GM23338 (cell line): ENCODE data around the gene OBSL1. TPM values are rescaled to one million over a fixed set of nuclear protein-coding genes. Genes with fewer than 3 reads are reported as not detected.

ENCODE experiments used
- ATAC-seq: fragments of 200-7000 bp; cut with Tn5 transposase; 3 replicates; pipeline ENCODE4 v1.9.1; 2020
- DNase-seq: peaks from one replicate; pipeline ENCODE4 v3.0.0-alpha.2; 2015; ENCODE audit warnings: low spot score
- H2AFZ ChIP-seq: fragments of 200-600 bp; sonication (generic); 2 replicates; pipeline ENCODE4 v1.8.0; 2016; ENCODE audit warnings: antibody characterized with exemption, mild to moderate bottlenecking, moderate library complexity
- H3F3A ChIP-seq: fragments of 200-600 bp; sonication (generic); replicated peaks from 2 replicates; pipeline ENCODE4 v1.8.0; 2017; ENCODE audit warnings: antibody characterized with exemption, mixed run types, low read depth
- H3K27ac ChIP-seq: fragments of 200-600 bp; sonication (generic); 2 replicates; pipeline ENCODE4 v1.6.1; 2016; ENCODE audit warnings: low read depth
- H3K27me3 ChIP-seq: fragments of 200-600 bp; sonication (generic); 2 replicates; pipeline ENCODE4 v1.8.0; 2016; ENCODE audit warnings: mild to moderate bottlenecking, mixed run types, moderate library complexity; ENCODE audit not compliant: insufficient read depth
- H3K36me3 ChIP-seq: fragments of 200-600 bp; sonication (generic); 2 replicates; pipeline ENCODE4 v1.8.0; 2016; ENCODE audit warnings: mild to moderate bottlenecking; ENCODE audit not compliant: insufficient read depth
- H3K4me1 ChIP-seq: fragments of 200-600 bp; sonication (generic); 2 replicates; pipeline ENCODE4 v1.8.0; 2016; ENCODE audit warnings: mild to moderate bottlenecking, moderate library complexity; ENCODE audit not compliant: insufficient read depth
- H3K4me2 ChIP-seq: fragments of 200-600 bp; sonication (generic); 2 replicates; pipeline ENCODE4 v1.7.1; 2017; ENCODE audit warnings: mixed run types
- H3K4me3 ChIP-seq: fragments of 200-600 bp; sonication (generic); 2 replicates; pipeline ENCODE4 v1.6.1; 2016; ENCODE audit warnings: mixed run types
- H3K79me2 ChIP-seq: fragments of 200-600 bp; sonication (generic); replicated peaks from 2 replicates; pipeline ENCODE4 v1.8.0; 2017; ENCODE audit warnings: mild to moderate bottlenecking; ENCODE audit not compliant: insufficient read depth
- H3K9me2 ChIP-seq: fragments of 200-600 bp; sonication (generic); 2 replicates; pipeline ENCODE4 v1.8.0; 2017; ENCODE audit not compliant: insufficient read depth
- H4K20me1 ChIP-seq: fragments of 200-600 bp; sonication (generic); replicated peaks from 2 replicates; pipeline ENCODE4 v1.8.0; 2017; ENCODE audit warnings: mild to moderate bottlenecking; ENCODE audit not compliant: insufficient read depth
- H3K27ac Mint-ChIP-seq: 2 replicates; pipeline ENCODE4 v1.8.0; 2020; ENCODE audit warnings: inconsistent platforms, mild to moderate bottlenecking, moderate library complexity, mixed read lengths
- H3K27me3 Mint-ChIP-seq: 3 replicates; pipeline ENCODE4 v1.8.0; 2022; ENCODE audit warnings: low read depth, mild to moderate bottlenecking, moderate library complexity, mixed read lengths, inconsistent platforms; ENCODE audit not compliant: insufficient read depth, poor library complexity
- H3K36me3 Mint-ChIP-seq: 3 replicates; pipeline ENCODE4 v1.8.0; 2021; ENCODE audit warnings: low read depth, mild to moderate bottlenecking, inconsistent platforms, moderate library complexity, mixed read lengths
- H3K4me1 Mint-ChIP-seq: 3 replicates; pipeline ENCODE4 v1.8.0; 2020; ENCODE audit warnings: mild to moderate bottlenecking, inconsistent platforms, mixed read lengths
- H3K4me3 Mint-ChIP-seq: 3 replicates; pipeline ENCODE4 v1.8.0; 2021; ENCODE audit warnings: moderate library complexity, mild to moderate bottlenecking, inconsistent platforms, mixed read lengths
- H3K9me3 Mint-ChIP-seq: 3 replicates; pipeline ENCODE4 v1.8.0; 2020; ENCODE audit warnings: moderate library complexity, mild to moderate bottlenecking, inconsistent platforms, mixed read lengths
- CREB1 ChIP-seq: fragments of 250-450 bp; sonication (Bioruptor Pico); IDR thresholded peaks from 2 replicates; pipeline ENCODE4 v1.5.0; 2020; ENCODE audit warnings: low read depth, mild to moderate bottlenecking, moderate library complexity
- EZH2 ChIP-seq: fragments of 200-600 bp; sonication (generic); IDR thresholded peaks from one replicate; pipeline ENCODE4 v1.8.0; 2017; ENCODE audit warnings: antibody characterized with exemption, mild to moderate bottlenecking, low read depth; ENCODE audit not compliant: unreplicated experiment
- NANOG ChIP-seq: IDR thresholded peaks from 2 replicates; pipeline ENCODE4 v1.6.1; 2016; ENCODE audit warnings: antibody characterized with exemption, borderline replicate concordance
- POLR2AphosphoS5 ChIP-seq: IDR thresholded peaks from 2 replicates; pipeline ENCODE4 v1.6.1; 2016; ENCODE audit warnings: antibody characterized with exemption, low read depth
- STAT1 ChIP-seq: IDR thresholded peaks from one replicate; pipeline ENCODE4 v1.6.1; 2016; ENCODE audit warnings: antibody characterized with exemption; ENCODE audit not compliant: unreplicated experiment
- ZNF114 ChIP-seq: fragments of 250-450 bp; sonication (Bioruptor Pico); IDR thresholded peaks from 2 replicates; pipeline ENCODE4 v1.5.0; 2020; ENCODE audit warnings: mild to moderate bottlenecking, moderate library complexity
- ZNF331 ChIP-seq: fragments of 250-450 bp; sonication (Bioruptor Pico); IDR thresholded peaks from 2 replicates; pipeline ENCODE4 v1.5.0; 2020; ENCODE audit warnings: low read depth, mild to moderate bottlenecking, moderate library complexity
- polyA plus RNA-seq: library from polyadenylated mRNA; unstranded; fragments of >200 nt; fragmentation: Nextera tagmentation; extraction: Ambion mirVana; gene quantifications from 2 replicates; pipeline ENCODE4 v1.2.1, GENCODE V29; 2016
- total RNA-seq: library from RNA; depleted of rRNA; stranded (reverse); fragments of >200 nt; shearing (Covaris generic); gene quantifications from 2 replicates; pipeline ENCODE4 v1.2.3, GENCODE V29; 2014
- TF ChIP-seq, protein P1 (sequence below): IDR thresholded peaks from one replicate; pipeline ENCODE4 v1.6.1; 2018; ENCODE audit warnings: antibody characterized with exemption; ENCODE audit not compliant: unreplicated experiment
- TF ChIP-seq, protein P2 (sequence below), 2 experiments: fragments of 200-600 bp in 1 of 2; sonication (generic) in 1 of 2; conservative IDR thresholded peaks; 2 replicates each; pipeline versions ENCODE4 v1.5.1 to v1.6.1; 2016 to 2017; ENCODE audit warnings: antibody characterized with exemption in 2 of 2, low read depth in 2 of 2, mild to moderate bottlenecking in 2 of 2, moderate library complexity in 1 of 2
- TF ChIP-seq, protein P3 (sequence below): fragments of 250-450 bp; sonication (Bioruptor Pico); IDR thresholded peaks from 2 replicates; pipeline ENCODE4 v1.5.0; 2020; ENCODE audit warnings: mild to moderate bottlenecking, moderate library complexity
- TF ChIP-seq, protein P4 (sequence below): IDR thresholded peaks from 2 replicates; pipeline ENCODE4 v1.6.1; 2016; ENCODE audit warnings: antibody characterized with exemption

OBSL1 gene
- total and polyA plus RNA-seq, 2 experiments from 2014 or later, result 94.9 to 207 TPM

DNA sequence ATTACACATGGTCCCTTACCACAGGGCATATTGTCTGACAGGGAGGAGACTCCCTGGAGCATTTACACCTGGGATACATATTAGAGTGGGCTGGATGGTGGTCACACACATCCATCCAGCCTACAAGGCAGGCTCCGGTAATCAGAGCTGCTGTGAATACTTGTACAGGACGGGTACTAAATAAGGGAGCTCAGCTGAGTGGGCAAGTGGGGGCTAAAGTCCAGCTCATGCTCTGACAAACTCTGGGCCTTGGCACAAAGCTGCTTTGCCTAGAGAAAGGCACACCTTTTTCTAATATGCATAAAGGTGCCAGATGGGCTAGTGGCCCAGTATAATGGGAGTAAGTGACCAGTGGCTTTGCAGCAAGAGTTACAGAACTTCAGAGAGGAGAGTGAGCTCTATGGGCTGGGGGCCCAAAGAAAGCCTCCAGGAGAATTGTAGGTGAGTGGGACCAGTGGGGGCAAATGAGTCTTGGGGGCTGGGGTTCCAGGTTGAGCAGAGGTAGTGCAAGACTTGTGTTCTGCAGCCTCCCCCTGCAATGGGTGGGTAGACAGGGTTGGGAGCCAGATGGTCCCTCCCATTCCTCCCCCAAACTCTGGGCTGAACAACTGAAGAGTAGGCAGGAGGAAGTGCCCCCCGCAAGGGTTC lies 25.9 kb downstream of the OBSL1 start:
- ATAC-seq (no peak), DNase-seq (no peak)
- peaks cover 14% of the 10 kb centered on the region for H3K79me2 ChIP-seq
- H3K4me2 ChIP-seq, result peak overlapping the region; percentile 95; the same call in 1 of the 2 replicates
- peaks cover 9% of the 10 kb centered on the region; the same call in 1 of the 2 replicates for H3K27me3 ChIP-seq
- H3K27ac ChIP-seq, result no peak overlapping the region
- peaks cover 12% of the 10 kb centered on the region for H3F3A ChIP-seq
- H3K27ac Mint-ChIP-seq, result no peak overlapping the region
- H4K20me1 ChIP-seq, result peaks cover 18% of the 10 kb centered on the region
- H3K4me3 ChIP-seq, result no peak overlapping the region; the same call in 1 of the 2 replicates
- H3K4me3 Mint-ChIP-seq, result peak overlapping the region; percentile 90; the same call in 2 of the 3 replicates
- H2AFZ ChIP-seq, result no peak overlapping the region
- H3K27me3 Mint-ChIP-seq, result peaks cover 19% of the 10 kb centered on the region
- no peaks in the 10 kb centered on the region for H3K9me2 ChIP-seq
- H3K9me3 Mint-ChIP-seq, result no peaks in the 10 kb centered on the region; the same call in 2 of the 3 replicates
- peaks cover 9% of the 10 kb centered on the region for H3K36me3 ChIP-seq
- peaks cover 9% of the 10 kb centered on the region for H3K4me1 ChIP-seq
- H3K4me1 Mint-ChIP-seq, result peaks cover 20% of the 10 kb centered on the region
- no peak for TF ChIP-seq STAT1
- TF ChIP-seq ZNF331 (CRISPR knock-in tag), result no peak
- TF ChIP-seq, protein P1, sequence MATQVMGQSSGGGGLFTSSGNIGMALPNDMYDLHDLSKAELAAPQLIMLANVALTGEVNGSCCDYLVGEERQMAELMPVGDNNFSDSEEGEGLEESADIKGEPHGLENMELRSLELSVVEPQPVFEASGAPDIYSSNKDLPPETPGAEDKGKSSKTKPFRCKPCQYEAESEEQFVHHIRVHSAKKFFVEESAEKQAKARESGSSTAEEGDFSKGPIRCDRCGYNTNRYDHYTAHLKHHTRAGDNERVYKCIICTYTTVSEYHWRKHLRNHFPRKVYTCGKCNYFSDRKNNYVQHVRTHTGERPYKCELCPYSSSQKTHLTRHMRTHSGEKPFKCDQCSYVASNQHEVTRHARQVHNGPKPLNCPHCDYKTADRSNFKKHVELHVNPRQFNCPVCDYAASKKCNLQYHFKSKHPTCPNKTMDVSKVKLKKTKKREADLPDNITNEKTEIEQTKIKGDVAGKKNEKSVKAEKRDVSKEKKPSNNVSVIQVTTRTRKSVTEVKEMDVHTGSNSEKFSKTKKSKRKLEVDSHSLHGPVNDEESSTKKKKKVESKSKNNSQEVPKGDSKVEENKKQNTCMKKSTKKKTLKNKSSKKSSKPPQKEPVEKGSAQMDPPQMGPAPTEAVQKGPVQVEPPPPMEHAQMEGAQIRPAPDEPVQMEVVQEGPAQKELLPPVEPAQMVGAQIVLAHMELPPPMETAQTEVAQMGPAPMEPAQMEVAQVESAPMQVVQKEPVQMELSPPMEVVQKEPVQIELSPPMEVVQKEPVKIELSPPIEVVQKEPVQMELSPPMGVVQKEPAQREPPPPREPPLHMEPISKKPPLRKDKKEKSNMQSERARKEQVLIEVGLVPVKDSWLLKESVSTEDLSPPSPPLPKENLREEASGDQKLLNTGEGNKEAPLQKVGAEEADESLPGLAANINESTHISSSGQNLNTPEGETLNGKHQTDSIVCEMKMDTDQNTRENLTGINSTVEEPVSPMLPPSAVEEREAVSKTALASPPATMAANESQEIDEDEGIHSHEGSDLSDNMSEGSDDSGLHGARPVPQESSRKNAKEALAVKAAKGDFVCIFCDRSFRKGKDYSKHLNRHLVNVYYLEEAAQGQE, result no peak
- TF ChIP-seq, protein P2, sequence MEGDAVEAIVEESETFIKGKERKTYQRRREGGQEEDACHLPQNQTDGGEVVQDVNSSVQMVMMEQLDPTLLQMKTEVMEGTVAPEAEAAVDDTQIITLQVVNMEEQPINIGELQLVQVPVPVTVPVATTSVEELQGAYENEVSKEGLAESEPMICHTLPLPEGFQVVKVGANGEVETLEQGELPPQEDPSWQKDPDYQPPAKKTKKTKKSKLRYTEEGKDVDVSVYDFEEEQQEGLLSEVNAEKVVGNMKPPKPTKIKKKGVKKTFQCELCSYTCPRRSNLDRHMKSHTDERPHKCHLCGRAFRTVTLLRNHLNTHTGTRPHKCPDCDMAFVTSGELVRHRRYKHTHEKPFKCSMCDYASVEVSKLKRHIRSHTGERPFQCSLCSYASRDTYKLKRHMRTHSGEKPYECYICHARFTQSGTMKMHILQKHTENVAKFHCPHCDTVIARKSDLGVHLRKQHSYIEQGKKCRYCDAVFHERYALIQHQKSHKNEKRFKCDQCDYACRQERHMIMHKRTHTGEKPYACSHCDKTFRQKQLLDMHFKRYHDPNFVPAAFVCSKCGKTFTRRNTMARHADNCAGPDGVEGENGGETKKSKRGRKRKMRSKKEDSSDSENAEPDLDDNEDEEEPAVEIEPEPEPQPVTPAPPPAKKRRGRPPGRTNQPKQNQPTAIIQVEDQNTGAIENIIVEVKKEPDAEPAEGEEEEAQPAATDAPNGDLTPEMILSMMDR (conservative IDR thresholded peaks at IDR 0.05; ENCODE audit: low read depth in 2 of 2), result no peak
- TF ChIP-seq CREB1 (CRISPR knock-in tag), result no peak
- TF ChIP-seq NANOG, result no peak
- TF ChIP-seq, protein P3, sequence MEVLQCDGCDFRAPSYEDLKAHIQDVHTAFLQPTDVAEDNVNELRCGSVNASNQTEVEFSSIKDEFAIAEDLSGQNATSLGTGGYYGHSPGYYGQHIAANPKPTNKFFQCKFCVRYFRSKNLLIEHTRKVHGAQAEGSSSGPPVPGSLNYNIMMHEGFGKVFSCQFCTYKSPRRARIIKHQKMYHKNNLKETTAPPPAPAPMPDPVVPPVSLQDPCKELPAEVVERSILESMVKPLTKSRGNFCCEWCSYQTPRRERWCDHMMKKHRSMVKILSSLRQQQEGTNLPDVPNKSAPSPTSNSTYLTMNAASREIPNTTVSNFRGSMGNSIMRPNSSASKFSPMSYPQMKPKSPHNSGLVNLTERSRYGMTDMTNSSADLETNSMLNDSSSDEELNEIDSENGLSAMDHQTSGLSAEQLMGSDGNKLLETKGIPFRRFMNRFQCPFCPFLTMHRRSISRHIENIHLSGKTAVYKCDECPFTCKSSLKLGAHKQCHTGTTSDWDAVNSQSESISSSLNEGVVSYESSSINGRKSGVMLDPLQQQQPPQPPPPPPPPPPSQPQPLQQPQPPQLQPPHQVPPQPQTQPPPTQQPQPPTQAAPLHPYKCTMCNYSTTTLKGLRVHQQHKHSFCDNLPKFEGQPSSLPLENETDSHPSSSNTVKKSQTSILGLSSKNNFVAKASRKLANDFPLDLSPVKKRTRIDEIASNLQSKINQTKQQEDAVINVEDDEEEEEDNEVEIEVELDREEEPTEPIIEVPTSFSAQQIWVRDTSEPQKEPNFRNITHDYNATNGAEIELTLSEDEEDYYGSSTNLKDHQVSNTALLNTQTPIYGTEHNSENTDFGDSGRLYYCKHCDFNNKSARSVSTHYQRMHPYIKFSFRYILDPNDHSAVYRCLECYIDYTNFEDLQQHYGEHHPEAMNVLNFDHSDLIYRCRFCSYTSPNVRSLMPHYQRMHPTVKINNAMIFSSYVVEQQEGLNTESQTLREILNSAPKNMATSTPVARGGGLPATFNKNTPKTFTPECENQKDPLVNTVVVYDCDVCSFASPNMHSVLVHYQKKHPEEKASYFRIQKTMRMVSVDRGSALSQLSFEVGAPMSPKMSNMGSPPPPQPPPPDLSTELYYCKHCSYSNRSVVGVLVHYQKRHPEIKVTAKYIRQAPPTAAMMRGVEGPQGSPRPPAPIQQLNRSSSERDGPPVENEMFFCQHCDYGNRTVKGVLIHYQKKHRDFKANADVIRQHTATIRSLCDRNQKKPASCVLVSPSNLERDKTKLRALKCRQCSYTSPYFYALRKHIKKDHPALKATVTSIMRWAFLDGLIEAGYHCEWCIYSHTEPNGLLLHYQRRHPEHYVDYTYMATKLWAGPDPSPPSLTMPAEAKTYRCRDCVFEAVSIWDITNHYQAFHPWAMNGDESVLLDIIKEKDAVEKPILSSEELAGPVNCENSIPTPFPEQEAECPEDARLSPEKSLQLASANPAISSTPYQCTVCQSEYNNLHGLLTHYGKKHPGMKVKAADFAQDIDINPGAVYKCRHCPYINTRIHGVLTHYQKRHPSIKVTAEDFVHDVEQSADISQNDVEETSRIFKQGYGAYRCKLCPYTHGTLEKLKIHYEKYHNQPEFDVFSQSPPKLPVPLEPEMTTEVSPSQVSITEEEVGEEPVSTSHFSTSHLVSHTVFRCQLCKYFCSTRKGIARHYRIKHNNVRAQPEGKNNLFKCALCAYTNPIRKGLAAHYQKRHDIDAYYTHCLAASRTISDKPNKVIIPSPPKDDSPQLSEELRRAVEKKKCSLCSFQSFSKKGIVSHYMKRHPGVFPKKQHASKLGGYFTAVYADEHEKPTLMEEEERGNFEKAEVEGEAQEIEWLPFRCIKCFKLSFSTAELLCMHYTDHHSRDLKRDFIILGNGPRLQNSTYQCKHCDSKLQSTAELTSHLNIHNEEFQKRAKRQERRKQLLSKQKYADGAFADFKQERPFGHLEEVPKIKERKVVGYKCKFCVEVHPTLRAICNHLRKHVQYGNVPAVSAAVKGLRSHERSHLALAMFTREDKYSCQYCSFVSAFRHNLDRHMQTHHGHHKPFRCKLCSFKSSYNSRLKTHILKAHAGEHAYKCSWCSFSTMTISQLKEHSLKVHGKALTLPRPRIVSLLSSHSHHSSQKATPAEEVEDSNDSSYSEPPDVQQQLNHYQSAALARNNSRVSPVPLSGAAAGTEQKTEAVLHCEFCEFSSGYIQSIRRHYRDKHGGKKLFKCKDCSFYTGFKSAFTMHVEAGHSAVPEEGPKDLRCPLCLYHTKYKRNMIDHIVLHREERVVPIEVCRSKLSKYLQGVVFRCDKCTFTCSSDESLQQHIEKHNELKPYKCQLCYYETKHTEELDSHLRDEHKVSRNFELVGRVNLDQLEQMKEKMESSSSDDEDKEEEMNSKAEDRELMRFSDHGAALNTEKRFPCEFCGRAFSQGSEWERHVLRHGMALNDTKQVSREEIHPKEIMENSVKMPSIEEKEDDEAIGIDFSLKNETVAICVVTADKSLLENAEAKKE (CRISPR knock-in tag), result no peak
- no peak for TF ChIP-seq ZNF114 (CRISPR knock-in tag)
- TF ChIP-seq EZH2, result no peak
- no peak for TF ChIP-seq POLR2AphosphoS5
- TF ChIP-seq, protein P4, sequence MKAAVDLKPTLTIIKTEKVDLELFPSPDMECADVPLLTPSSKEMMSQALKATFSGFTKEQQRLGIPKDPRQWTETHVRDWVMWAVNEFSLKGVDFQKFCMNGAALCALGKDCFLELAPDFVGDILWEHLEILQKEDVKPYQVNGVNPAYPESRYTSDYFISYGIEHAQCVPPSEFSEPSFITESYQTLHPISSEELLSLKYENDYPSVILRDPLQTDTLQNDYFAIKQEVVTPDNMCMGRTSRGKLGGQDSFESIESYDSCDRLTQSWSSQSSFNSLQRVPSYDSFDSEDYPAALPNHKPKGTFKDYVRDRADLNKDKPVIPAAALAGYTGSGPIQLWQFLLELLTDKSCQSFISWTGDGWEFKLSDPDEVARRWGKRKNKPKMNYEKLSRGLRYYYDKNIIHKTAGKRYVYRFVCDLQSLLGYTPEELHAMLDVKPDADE, result no peak
- peaks cover 32% of the 10 kb centered on the region for H3K36me3 Mint-ChIP-seq
